KBM-7 (cell line): ENCODE data around the gene JMJD8.

Experiments used
- DNase-seq: peaks from one replicate; pipeline ENCODE4 v3.0.0-alpha.2; 2015
- in situ Hi-C: fragments of 300-500 bp; cut with MboI; formaldehyde crosslinking; loops from 2 replicates; pipeline ENCODE4 v1.14.3; 2020; ENCODE audit warnings: low sequenced_read_pairs, low pct_unique_long_range_greater_than_20kb, mixed read lengths

JMJD8 gene

GRCh38 chr16:649631-650030, 34.5 kb downstream of the JMJD8 start:
- DNase-seq = no peak

GRCh38 chr16:648781-649589, 35.1 kb downstream of the JMJD8 start, which contains the start of gene WDR90:
TSS of gene WDR90 (plus strand) at chr16:649365. CDS start at chr16:649417, 52 bp downstream.
- DNase-seq = peak; percentile 88
- in situ Hi-C loops = no loop called here

More at GRCh38 chr16:649631-650030, 34.5 kb downstream of the JMJD8 start:
- in situ Hi-C loops = no loop called here

- DNase-seq = no peak
- in situ Hi-C loops = no loop called here
Observed at GRCh38 chr16:648071-648780, 35.9 kb downstream of the JMJD8 start.

- no peak for DNase-seq
- in situ Hi-C loops = no loop called here
Observed at GRCh38 chr16:647173-647902, 36.8 kb downstream of the JMJD8 start.

- in situ Hi-C loops = no loop called here
- DNase-seq = no peak
Observed at GRCh38 chr16:646679-647172, 37.4 kb downstream of the JMJD8 start.

- in situ Hi-C loops = no loop called here
Observed at GRCh38 chr16:645852-646678, 38.1 kb downstream of the JMJD8 start.

GRCh38 chr16:644556-644955, 39.6 kb downstream of the JMJD8 start:
- in situ Hi-C loops = no loop called here
- no peak for DNase-seq

More at GRCh38 chr16:645852-646678, 38.1 kb downstream of the JMJD8 start:
- no peak for DNase-seq

- in situ Hi-C loops = no loop called here
- DNase-seq = no peak
Observed at GRCh38 chr16:643050-643368, 41.1 kb downstream of the JMJD8 start.

GRCh38 chr16:642189-643049, 41.7 kb downstream of the JMJD8 start:
- in situ Hi-C loops = no loop called here

GRCh38 chr16:641326-642188, 42.6 kb downstream of the JMJD8 start, which contains the start of gene MCRIP2:
TSS of gene MCRIP2 (plus strand) at chr16:641828. CDS start at chr16:641992, 164 bp downstream.
- in situ Hi-C loops = no loop called here
- peak; percentile 86 for DNase-seq

More at GRCh38 chr16:642189-643049, 41.7 kb downstream of the JMJD8 start:
- peak; percentile 62 for DNase-seq

- no peak for DNase-seq
- in situ Hi-C loops = no loop called here
Observed at GRCh38 chr16:640614-641013, 43.5 kb downstream of the JMJD8 start.

GRCh38 chr16:638836-639235, 45.3 kb downstream of the JMJD8 start:
- DNase-seq = no peak
- in situ Hi-C loops = no loop called here

GRCh38 chr16:638034-638543, 46.0 kb downstream of the JMJD8 start:
- no peak for DNase-seq
- in situ Hi-C loops = no loop called here

- DNase-seq = peak; percentile 32
- in situ Hi-C loops = no loop called here
Observed at GRCh38 chr16:637081-638018, 46.8 kb downstream of the JMJD8 start.

- in situ Hi-C loops = no loop called here
- peak; percentile 96 for DNase-seq
Observed at GRCh38 chr16:636206-637080, 47.7 kb downstream of the JMJD8 start, which contains the start of gene METTL26. TSS of gene METTL26 (minus strand) at chr16:636305. CDS start at chr16:636290, 15 bp downstream.
